HG02870 (cell line): Measurements from ENCODE around the gene PRR11.
A peak's percentile ranks its signal among the peaks of the same experiment; 100 is the strongest.
"Not testable (repeated sequence)": the region's sequence is repeated elsewhere in the genome, so short reads cannot be mapped to it uniquely, and the experiment has no call there.

Source experiments
- ATAC-seq: cut with Tn5 transposase; IDR thresholded peaks from one replicate; pipeline ENCODE4 v1.9.1; 2021; ENCODE audit warnings: mild to moderate bottlenecking, moderate library complexity; ENCODE audit not compliant: unreplicated experiment

Gene PRR11

GRCh38 chr17:59155439-59156177 lies at the start of gene PRR11:
PRR11 (plus strand) TSS chr17:59155746; CDS start chr17:59169753, 14,007 bp downstream.
- ATAC-seq: peak; percentile 83

GRCh38 chr17:59105852-59106462 lies 49.6 kb upstream of the PRR11 start:
- peak; percentile 3 for ATAC-seq

- ATAC-seq: peak; percentile 93
These were observed 48.9 kb upstream of the PRR11 start, which contains the start of gene TRIM37 for GRCh38 chr17:59106463-59107305. TRIM37 (minus strand) TSS chr17:59106880; CDS start chr17:59106461, 419 bp downstream.

- no peak for ATAC-seq
These were observed 48.3 kb upstream of the PRR11 start for GRCh38 chr17:59107306-59107670.

GRCh38 chr17:59108400-59109102 lies 47.0 kb upstream of the PRR11 start:
- no peak for ATAC-seq

- ATAC-seq: no peak
These were observed 44.6 kb upstream of the PRR11 start for GRCh38 chr17:59110973-59111372.

GRCh38 chr17:59111539-59111938 lies 44.0 kb upstream of the PRR11 start:
- ATAC-seq: no peak

- no peak for ATAC-seq
These were observed 40.1 kb upstream of the PRR11 start for GRCh38 chr17:59115474-59115873.

- no peak for ATAC-seq
These were observed 33.6 kb upstream of the PRR11 start for GRCh38 chr17:59121901-59122480.

- ATAC-seq: no peak
These were observed 30.9 kb upstream of the PRR11 start for GRCh38 chr17:59124665-59125064.

- ATAC-seq: no peak
These were observed 28.6 kb upstream of the PRR11 start for GRCh38 chr17:59126809-59127417.

- ATAC-seq: no peak
These were observed 25.7 kb upstream of the PRR11 start for GRCh38 chr17:59129814-59130213.

- no peak for ATAC-seq
These were observed 24.4 kb upstream of the PRR11 start for GRCh38 chr17:59131131-59131530.

GRCh38 chr17:59138339-59138738 lies 17.2 kb upstream of the PRR11 start:
- not testable (repeated sequence) for ATAC-seq

GRCh38 chr17:59139939-59140338 lies 15.6 kb upstream of the PRR11 start:
- ATAC-seq: no peak

- no peak for ATAC-seq
These were observed 13.7 kb upstream of the PRR11 start for GRCh38 chr17:59141860-59142259.

- ATAC-seq: no peak
These were observed 9.9 kb upstream of the PRR11 start for GRCh38 chr17:59145571-59146096.

GRCh38 chr17:59149051-59149450 lies 6.5 kb upstream of the PRR11 start:
- ATAC-seq: no peak

GRCh38 chr17:59149841-59150511 lies 5.6 kb upstream of the PRR11 start:
- ATAC-seq: no peak
